Progenitor cell of endocrine pancreas (in vitro differentiated cells): Measurements from ENCODE around the gene DDI2. TPM values are rescaled to one million over a fixed set of nuclear protein-coding genes. Genes with fewer than 3 reads are reported as not detected.

Experiments
- DNase-seq: peaks from one replicate; pipeline ENCODE4 v3.0.0; 2021; ENCODE audit warnings: low spot score; ENCODE audit not compliant: unreplicated experiment
- H3K27ac Mint-ChIP-seq: 2 replicates; pipeline ENCODE4 v1.8.0; 2021; ENCODE audit warnings: mild to moderate bottlenecking, moderate library complexity, mixed read lengths
- H3K27me3 Mint-ChIP-seq: 2 replicates; pipeline ENCODE4 v1.8.0; 2021; ENCODE audit warnings: mixed read lengths
- H3K36me3 Mint-ChIP-seq: 2 replicates; pipeline ENCODE4 v1.8.0; 2022; ENCODE audit warnings: mixed read lengths; ENCODE audit not compliant: insufficient read depth
- H3K4me1 Mint-ChIP-seq: 2 replicates; pipeline ENCODE4 v1.8.0; 2021; ENCODE audit warnings: low read depth, mixed read lengths
- H3K4me3 Mint-ChIP-seq: 2 replicates; pipeline ENCODE4 v1.8.0; 2021; ENCODE audit warnings: low read depth, mild to moderate bottlenecking, moderate library complexity, mixed read lengths
- H3K9me3 Mint-ChIP-seq: 2 replicates; pipeline ENCODE4 v1.8.0; 2021; ENCODE audit warnings: low read depth, mixed read lengths
- CTCF ChIP-seq: fragments of 200-600 bp; sonication (generic); IDR thresholded peaks from one replicate; pipeline ENCODE4 v1.5.0; 2021; ENCODE audit warnings: antibody characterized with exemption, mild to moderate bottlenecking; ENCODE audit not compliant: unreplicated experiment
- total RNA-seq: library from RNA; stranded (reverse); gene quantifications from 2 replicates; pipeline ENCODE4 v1.2.1, GENCODE V29; 2021

DDI2 gene
- total RNA-seq, 1 donor from 2014 or later, result 35.6 TPM

- Mint-ChIP-seq H3K9me3 (peaks cover 6% of the 10 kb centered on the region), H3K27ac (no peak overlapping the region), H3K4me1 (peaks cover 4% of the 10 kb centered on the region), H3K4me3 (no peak overlapping the region), H3K36me3 (no peaks in the 10 kb centered on the region), H3K27me3 (no peaks in the 10 kb centered on the region)
- TF ChIP-seq CTCF, result no peak
- no peak for DNase-seq
These were observed 61.3 kb downstream of the DDI2 start for GRCh38 chr1:15678578-15678977.

GRCh38 chr1:15680131-15680530 lies 62.9 kb downstream of the DDI2 start:
- H3K36me3 Mint-ChIP-seq, result no peaks in the 10 kb centered on the region
- TF ChIP-seq CTCF, result no peak
- no peak overlapping the region for H3K27ac Mint-ChIP-seq
- no peaks in the 10 kb centered on the region for H3K27me3 Mint-ChIP-seq
- no peak for DNase-seq
- peaks cover 6% of the 10 kb centered on the region for H3K4me1 Mint-ChIP-seq
- no peak overlapping the region for H3K4me3 Mint-ChIP-seq
- H3K9me3 Mint-ChIP-seq, result peaks cover 6% of the 10 kb centered on the region

GRCh38 chr1:15680561-15681348 lies 63.5 kb downstream of the DDI2 start:
- Mint-ChIP-seq H3K9me3 (peaks cover 6% of the 10 kb centered on the region), H3K36me3 (no peaks in the 10 kb centered on the region), H3K4me1 (peaks cover 12% of the 10 kb centered on the region), H3K4me3 (no peak overlapping the region), H3K27ac (no peak overlapping the region), H3K27me3 (no peaks in the 10 kb centered on the region)
- DNase-seq, result no peak
- TF ChIP-seq CTCF, result no peak

GRCh38 chr1:15681349-15682292 lies 64.4 kb downstream of the DDI2 start:
- Mint-ChIP-seq H3K4me1 (peaks cover 16% of the 10 kb centered on the region), H3K27ac (no peak overlapping the region), H3K4me3 (peak overlapping the region; percentile 75), H3K9me3 (peaks cover 5% of the 10 kb centered on the region), H3K36me3 (no peaks in the 10 kb centered on the region), H3K27me3 (no peaks in the 10 kb centered on the region)
- no peak for TF ChIP-seq CTCF
- DNase-seq, result no peak

GRCh38 chr1:15682936-15683341 lies 65.7 kb downstream of the DDI2 start:
- H3K27ac Mint-ChIP-seq, result peak overlapping the region; percentile 93
- H3K36me3 Mint-ChIP-seq, result peaks cover 2% of the 10 kb centered on the region
- H3K9me3 Mint-ChIP-seq, result no peaks in the 10 kb centered on the region
- no peaks in the 10 kb centered on the region for H3K27me3 Mint-ChIP-seq
- DNase-seq, result no peak
- H3K4me3 Mint-ChIP-seq, result peak overlapping the region; percentile 75
- no peak for TF ChIP-seq CTCF
- H3K4me1 Mint-ChIP-seq, result peaks cover 20% of the 10 kb centered on the region
